WTC11 (cell line): ENCODE measurements around the gene ZCCHC24. TPM values are rescaled to one million over a fixed set of nuclear protein-coding genes. Genes with fewer than 3 reads are reported as not detected.

ENCODE experiments used
- ATAC-seq: fragments of 200-7000 bp; cut with Tn5 transposase; 2 replicates; pipeline ENCODE4 v1.10.0; 2021; ENCODE audit warnings: mild to moderate bottlenecking, moderate library complexity
- CTCF ChIA-PET: fragments of 300-600 bp; sonication (Branson Sonifier 250); formaldehyde crosslinking; loops from one replicate; lab custom pipeline; 2021; ENCODE audit warnings: antibody characterized with exemption; lab: Charles Lee
- POLR2A ChIA-PET: fragments of 350-600 bp; sonication (Branson Sonifier 250); formaldehyde crosslinking; loops from one replicate; lab custom pipeline; 2021; ENCODE audit warnings: antibody characterized with exemption; lab: Charles Lee
- DNase-seq: peaks from one replicate; pipeline ENCODE4 v3.0.0; 2021; ENCODE audit warnings: low spot score
- H3K27ac Mint-ChIP-seq: 2 replicates; pipeline ENCODE4 v1.8.0; 2021; ENCODE audit warnings: mixed read lengths
- H3K27me3 Mint-ChIP-seq: 2 replicates; pipeline ENCODE4 v1.8.0; 2021; ENCODE audit warnings: low read depth, mild to moderate bottlenecking, moderate library complexity, mixed read lengths
- H3K36me3 Mint-ChIP-seq: 2 replicates; pipeline ENCODE4 v1.8.0; 2021; ENCODE audit warnings: mixed read lengths
- H3K4me1 Mint-ChIP-seq: 2 replicates; pipeline ENCODE4 v1.8.0; 2022; ENCODE audit warnings: mixed read lengths
- H3K4me3 Mint-ChIP-seq: 2 replicates; pipeline ENCODE4 v1.8.0; 2021; ENCODE audit warnings: mild to moderate bottlenecking, moderate library complexity, mixed read lengths
- H3K9me3 Mint-ChIP-seq: 2 replicates; pipeline ENCODE4 v1.8.0; 2021; ENCODE audit warnings: mixed read lengths
- AR ChIP-seq: fragments of 250-450 bp; sonication (Bioruptor Pico); IDR thresholded peaks from 2 replicates; pipeline ENCODE4 v1.9.0; 2021; ENCODE audit warnings: mild to moderate bottlenecking
- CBFB ChIP-seq: sonication (generic); formaldehyde crosslinking; IDR thresholded peaks from 2 replicates; pipeline ENCODE4 v1.8.1; 2022; ENCODE audit warnings: mild to moderate bottlenecking, low read depth, missing genetic modification reagents
- CREM ChIP-seq: sonication (generic); formaldehyde crosslinking; IDR thresholded peaks from 2 replicates; pipeline ENCODE4 v1.8.1; 2022; ENCODE audit warnings: mild to moderate bottlenecking, missing genetic modification reagents, moderate library complexity
- FOXK1 ChIP-seq: sonication (generic); formaldehyde crosslinking; IDR thresholded peaks from 2 replicates; pipeline ENCODE4 v1.8.0; 2022; ENCODE audit warnings: mild to moderate bottlenecking, moderate library complexity, missing genetic modification reagents
- FOXP4 ChIP-seq: sonication (generic); formaldehyde crosslinking; IDR thresholded peaks from 2 replicates; pipeline ENCODE4 v1.8.0; 2022; ENCODE audit warnings: mild to moderate bottlenecking, missing genetic modification reagents
- GABPB1 ChIP-seq: sonication (generic); formaldehyde crosslinking; IDR thresholded peaks from 2 replicates; pipeline ENCODE4 v1.8.1; 2023; ENCODE audit warnings: mild to moderate bottlenecking, missing genetic modification reagents
- IRF1 ChIP-seq: sonication (generic); formaldehyde crosslinking; IDR thresholded peaks from 2 replicates; pipeline ENCODE4 v1.8.0; 2023; ENCODE audit warnings: missing genetic modification reagents
- JUN ChIP-seq: sonication (generic); formaldehyde crosslinking; IDR thresholded peaks from 2 replicates; pipeline ENCODE4 v1.8.0; 2023; ENCODE audit warnings: mild to moderate bottlenecking, missing genetic modification reagents
- KAT7 ChIP-seq: sonication (generic); formaldehyde crosslinking; IDR thresholded peaks from 2 replicates; pipeline ENCODE4 v1.8.1; 2023; ENCODE audit warnings: missing genetic modification reagents, mild to moderate bottlenecking, borderline replicate concordance
- NFE2L1 ChIP-seq: sonication (generic); formaldehyde crosslinking; IDR thresholded peaks from 2 replicates; pipeline ENCODE4 v1.8.1; 2023; ENCODE audit warnings: missing genetic modification reagents
- SP1 ChIP-seq: sonication (generic); formaldehyde crosslinking; conservative IDR thresholded peaks from 2 replicates; pipeline ENCODE4 v1.8.1; 2022; ENCODE audit warnings: missing genetic modification reagents
- STAT6 ChIP-seq: sonication (generic); formaldehyde crosslinking; conservative IDR thresholded peaks from 2 replicates; pipeline ENCODE4 v1.8.1; 2023; ENCODE audit warnings: mild to moderate bottlenecking, low read depth, missing genetic modification reagents, moderate library complexity
- USF2 ChIP-seq: sonication (generic); formaldehyde crosslinking; IDR thresholded peaks from 2 replicates; pipeline ENCODE4 v1.8.1; 2023; ENCODE audit warnings: mild to moderate bottlenecking, missing genetic modification reagents, moderate library complexity
- ZNF281 ChIP-seq: sonication (generic); formaldehyde crosslinking; IDR thresholded peaks from 2 replicates; pipeline ENCODE4 v1.8.0; 2023; ENCODE audit warnings: mild to moderate bottlenecking, missing genetic modification reagents
- total RNA-seq: library from RNA; stranded (reverse); gene quantifications from 3 replicates; pipeline ENCODE4 v1.2.3, GENCODE V29; 2021

Gene ZCCHC24
- total RNA-seq, 1 experiment from 2014 or later: 7.7 TPM

- DNase-seq: no peak
- Mint-ChIP-seq H3K27me3 (no peaks in the 10 kb centered on the region), H3K27ac (peak overlapping the region; percentile 15; the same call in 1 of the 2 replicates)
- POLR2A ChIA-PET: no interaction called here
- TF ChIP-seq IRF1 (CRISPR knock-in tag) (no peak), KAT7 (CRISPR knock-in tag) (no peak), FOXK1 (no peak), FOXP4 (CRISPR knock-in tag) (no peak), CREM (CRISPR knock-in tag) (no peak), ZNF281 (CRISPR knock-in tag) (no peak), AR (CRISPR knock-in tag) (no peak), JUN (CRISPR knock-in tag) (no peak), USF2 (CRISPR knock-in tag) (no peak), GABPB1 (CRISPR knock-in tag) (no peak), NFE2L1 (CRISPR knock-in tag) (no peak), SP1 (no peak), STAT6 (CRISPR knock-in tag) (no peak), CBFB (CRISPR knock-in tag) (no peak)
- TF ChIP-seq, all 79 proteins: peak for 0
- peak; percentile 25 for ATAC-seq
- Mint-ChIP-seq H3K9me3 (no peaks in the 10 kb centered on the region), H3K4me1 (0 out of 2 replicates have a peak, but pooled peaks cover 3% of the 10 kb centered on the region), H3K4me3 (no peak overlapping the region), H3K36me3 (no peaks in the 10 kb centered on the region)
- CTCF ChIA-PET: interaction anchor here (1.0 to 1.2 kb wide), 5 partner anchors 9 to 106 kb away, joined by 3 to 4 read pairs (median 3); partner anchors contain the start of gene PPIF
These were observed 63.6 kb downstream of the ZCCHC24 start for GRCh38 chr10:79381804-79382221.
